GM11168 (cell line): ENCODE results near the gene ALKBH4.

ENCODE experiments used
- in situ Hi-C: fragments of 300-500 bp; cut with MboI; formaldehyde crosslinking; loops from one replicate; pipeline ENCODE4 v1.12.0; 2022; ENCODE audit warnings: low sequenced_read_pairs; ENCODE audit not compliant: unreplicated experiment

The ALKBH4 gene

DNA sequence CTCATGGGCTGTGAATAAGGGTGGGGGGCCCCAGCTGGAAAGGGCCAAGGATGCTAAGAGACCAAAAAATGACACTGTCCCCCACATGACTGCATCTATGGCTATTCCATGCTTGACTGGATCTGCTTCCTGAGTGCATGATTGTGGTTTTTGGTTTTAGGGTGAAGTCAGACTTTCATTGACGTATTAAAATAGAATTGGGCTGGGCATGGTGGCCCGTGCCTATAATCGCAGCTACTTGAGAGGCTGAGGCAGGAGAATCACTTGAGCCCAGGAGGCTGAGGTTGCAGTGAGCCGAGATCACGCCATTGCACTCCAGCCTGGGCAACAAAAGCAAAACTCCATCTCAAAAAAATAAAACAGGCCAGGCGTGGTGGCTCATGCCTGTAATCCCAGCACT, 56.1 kb downstream of the ALKBH4 start:
- in situ Hi-C loops, result loop anchor here (5.0 kb wide), 1 partner anchor 54 kb away; the partner anchor contains the start of genes ALKBH4 and LRWD1

GRCh38 chr7:102407910-102408309, 56.8 kb downstream of the ALKBH4 start:
- in situ Hi-C loops, result loop anchor here (5.0 kb wide), 1 partner anchor 54 kb away; the partner anchor contains the start of genes ALKBH4 and LRWD1
